SKM-1 (cell line): ENCODE results near the gene PTPRJ.

Experiments used
- DNase-seq: peaks from one replicate; lab custom pipeline; 2025; ENCODE audit not compliant: unreplicated experiment; lab: John Stamatoyannopoulos, UW

The PTPRJ gene

DNA sequence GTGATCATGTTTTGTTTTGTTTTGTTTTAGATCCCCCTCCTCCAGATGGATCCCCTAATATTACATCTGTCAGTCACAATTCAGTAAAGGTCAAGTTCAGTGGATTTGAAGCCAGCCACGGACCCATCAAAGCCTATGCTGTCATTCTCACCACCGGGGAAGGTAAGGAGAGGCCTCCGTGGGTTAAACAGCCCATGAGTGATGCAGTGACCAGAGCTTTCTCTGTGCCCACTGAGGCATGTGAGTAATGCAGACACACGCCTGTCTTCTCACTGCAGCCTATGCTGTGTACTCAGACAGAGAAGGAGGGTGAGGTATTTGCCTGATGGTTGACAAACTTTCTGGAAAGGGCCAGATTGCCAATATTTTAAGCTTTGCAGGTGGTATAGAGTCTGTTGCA is 162.5 kb downstream of the PTPRJ start:
- DNase-seq, result no peak

GRCh38 chr11:48148749-48149148 is 168.4 kb downstream of the PTPRJ start:
- no peak for DNase-seq

DNA sequence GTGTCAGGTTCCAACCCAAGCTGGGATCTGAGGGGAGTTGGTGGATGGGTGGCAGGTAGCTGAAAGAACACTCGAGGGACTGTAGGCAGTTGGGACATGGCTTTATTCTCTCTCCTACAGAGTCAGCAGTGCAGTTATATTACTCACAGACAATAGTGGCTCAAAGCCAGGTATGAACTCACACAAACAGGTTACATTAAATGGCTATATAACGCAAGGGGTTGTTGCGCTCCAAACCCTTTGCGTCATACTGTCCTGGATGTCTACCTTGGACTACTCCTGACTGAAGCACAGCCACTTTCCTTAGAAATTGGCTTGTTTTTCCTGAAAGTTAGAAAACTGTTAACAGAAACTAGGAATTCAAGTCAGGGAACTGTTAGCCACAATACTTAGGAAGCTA is 169.9 kb downstream of the PTPRJ start:
- DNase-seq, result no peak

DNA sequence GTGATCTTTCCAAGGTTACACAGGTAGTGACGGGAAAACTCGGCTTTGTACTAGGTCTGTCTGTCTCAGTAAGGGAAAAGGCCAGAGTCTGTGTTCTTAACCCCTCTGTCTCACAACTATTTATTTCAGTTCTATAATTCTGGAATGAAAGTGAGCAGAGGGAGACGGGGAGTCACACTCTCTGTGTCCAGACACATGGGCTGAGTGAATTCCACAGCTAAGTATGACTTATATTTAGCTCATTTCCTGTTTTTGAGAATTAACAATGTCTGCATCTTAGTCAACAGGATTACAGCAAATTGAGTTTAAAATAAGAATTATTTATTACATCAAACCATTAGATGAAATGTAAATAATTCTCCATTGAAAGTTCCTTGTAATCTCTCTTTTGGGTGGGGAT is 173.8 kb downstream of the PTPRJ start:
- no peak for DNase-seq

- no peak for DNase-seq
These were observed 181.9 kb downstream of the PTPRJ start for GRCh38 chr11:48161951-48162884.

GRCh38 chr11:48162885-48163268 is 182.5 kb downstream of the PTPRJ start:
- DNase-seq, result no peak

DNA sequence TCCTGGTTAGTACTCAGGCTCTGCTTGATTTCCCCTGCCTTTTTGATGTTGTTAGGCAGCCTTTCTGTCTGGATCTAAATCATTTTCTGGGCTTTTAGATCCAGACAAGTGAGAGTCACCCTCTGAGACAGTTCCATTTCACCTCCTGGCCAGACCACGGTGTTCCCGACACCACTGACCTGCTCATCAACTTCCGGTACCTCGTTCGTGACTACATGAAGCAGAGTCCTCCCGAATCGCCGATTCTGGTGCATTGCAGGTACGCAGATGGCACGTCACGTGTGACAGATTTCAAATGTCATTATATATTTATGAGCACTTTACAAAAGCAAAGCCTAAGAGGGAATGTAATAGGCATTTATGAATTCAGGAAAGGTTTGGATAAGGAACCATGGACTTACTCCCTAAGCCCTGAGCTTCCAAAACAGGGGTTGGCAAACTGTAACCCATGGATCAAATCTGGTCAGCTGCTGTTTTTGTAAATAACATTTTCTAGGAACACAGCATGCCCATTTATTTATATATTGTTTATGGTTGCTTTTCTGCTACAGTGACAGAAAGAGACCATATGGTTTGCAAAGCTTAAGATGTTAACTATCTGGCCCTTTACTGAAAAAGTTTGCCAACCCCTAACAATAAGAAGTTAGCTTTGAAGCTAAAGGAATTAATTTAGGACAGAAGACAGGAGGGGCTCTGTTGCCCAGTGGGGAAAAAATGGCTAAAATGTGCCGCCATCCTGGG is 183.2 kb downstream of the PTPRJ start:
- DNase-seq, result no peak

GRCh38 chr11:48164836-48165235 is 184.5 kb downstream of the PTPRJ start:
- DNase-seq, result no peak

- no peak for DNase-seq
These were observed 185.1 kb downstream of the PTPRJ start for GRCh38 chr11:48165426-48165825.

- no peak for DNase-seq
These were observed 187.0 kb downstream of the PTPRJ start for GRCh38 chr11:48167380-48167779.

GRCh38 chr11:48168815-48169214 is 188.5 kb downstream of the PTPRJ start:
- no peak for DNase-seq

DNA sequence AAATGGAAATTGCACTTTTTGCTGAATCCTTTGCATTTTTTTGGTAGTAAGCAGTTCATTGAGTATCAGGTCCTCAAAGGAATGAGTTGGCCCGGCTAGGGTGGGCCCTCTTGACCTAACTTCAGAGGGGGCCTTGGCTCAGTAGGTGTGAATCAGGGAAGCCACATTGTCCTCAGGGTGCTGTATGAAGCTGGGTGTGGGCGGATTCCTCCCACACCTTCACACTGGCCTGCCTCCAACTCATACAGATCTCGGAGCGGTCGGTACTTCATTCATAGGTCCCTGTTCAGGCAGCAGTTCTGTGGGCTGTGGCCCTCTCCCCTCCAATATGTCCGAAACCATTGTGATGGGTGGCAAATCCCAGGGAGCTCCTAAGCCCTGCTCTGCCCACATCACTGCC is 188.9 kb downstream of the PTPRJ start:
- no peak for DNase-seq

DNA sequence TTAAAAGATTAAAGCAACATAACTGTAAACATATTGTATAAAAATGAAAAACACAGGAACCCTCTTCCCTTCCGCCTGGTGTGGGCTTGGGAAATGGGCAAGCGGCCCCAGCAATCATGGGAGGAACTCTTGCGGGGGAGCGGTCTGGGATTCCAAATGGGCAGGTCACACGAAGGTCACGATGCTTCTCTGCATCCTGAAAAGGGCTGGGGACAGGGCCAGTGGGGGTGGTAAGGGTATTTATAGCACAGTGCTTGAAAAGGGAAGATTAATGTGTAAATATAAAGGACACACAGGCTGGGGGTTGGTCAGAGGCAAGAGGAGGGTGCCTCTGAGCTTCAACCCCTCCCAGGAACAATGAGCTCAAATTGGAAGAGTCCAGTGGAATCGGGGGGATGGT is 189.4 kb downstream of the PTPRJ start:
- no peak for DNase-seq

DNA sequence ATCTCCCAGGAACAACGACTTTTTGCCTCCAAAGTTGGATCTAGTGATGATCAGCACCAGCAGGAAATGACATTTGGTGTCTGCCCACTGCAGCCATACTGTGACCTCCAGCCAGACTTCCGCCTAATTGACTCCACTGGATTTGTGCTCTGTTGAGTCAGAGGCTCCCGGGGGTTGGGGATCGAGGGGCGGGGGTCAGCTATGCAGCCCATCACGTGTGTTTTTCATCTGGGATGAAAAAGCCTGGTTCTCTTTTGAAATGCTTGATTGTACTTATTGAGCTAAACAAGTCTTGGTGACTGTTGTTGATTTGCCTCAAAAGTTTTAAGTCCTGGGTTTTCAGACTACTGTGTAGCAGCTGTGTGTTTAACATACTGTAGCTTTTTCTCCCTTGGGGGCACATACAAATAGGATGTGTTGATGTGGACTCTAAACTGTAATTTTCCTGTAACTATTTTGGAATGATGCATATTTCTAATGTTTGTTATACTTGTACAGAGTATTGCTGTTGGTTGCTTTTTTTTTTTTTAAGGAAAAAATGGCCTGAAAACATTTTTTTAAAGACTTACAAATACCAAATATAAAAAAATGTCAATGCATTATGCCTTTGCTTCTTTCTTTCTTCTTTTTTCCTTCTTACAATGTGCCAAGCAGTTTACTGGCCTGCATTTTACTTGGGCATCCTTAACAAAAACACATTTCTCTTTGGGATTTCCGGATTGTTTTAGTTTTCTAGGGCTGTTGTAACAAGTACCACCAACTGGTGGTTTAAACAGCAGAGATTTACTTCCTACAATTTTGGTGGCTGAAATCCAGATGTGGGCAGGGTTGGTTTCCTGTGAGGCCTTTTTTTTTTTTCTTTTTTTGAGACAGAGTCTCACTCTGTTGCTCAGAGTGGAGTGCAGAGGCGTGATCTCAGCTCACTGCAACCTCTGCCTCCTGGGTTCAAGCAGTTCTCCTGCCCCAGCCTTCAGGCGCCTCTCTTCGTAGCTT is 190.2 kb downstream of the PTPRJ start:
- DNase-seq, result no peak

DNA sequence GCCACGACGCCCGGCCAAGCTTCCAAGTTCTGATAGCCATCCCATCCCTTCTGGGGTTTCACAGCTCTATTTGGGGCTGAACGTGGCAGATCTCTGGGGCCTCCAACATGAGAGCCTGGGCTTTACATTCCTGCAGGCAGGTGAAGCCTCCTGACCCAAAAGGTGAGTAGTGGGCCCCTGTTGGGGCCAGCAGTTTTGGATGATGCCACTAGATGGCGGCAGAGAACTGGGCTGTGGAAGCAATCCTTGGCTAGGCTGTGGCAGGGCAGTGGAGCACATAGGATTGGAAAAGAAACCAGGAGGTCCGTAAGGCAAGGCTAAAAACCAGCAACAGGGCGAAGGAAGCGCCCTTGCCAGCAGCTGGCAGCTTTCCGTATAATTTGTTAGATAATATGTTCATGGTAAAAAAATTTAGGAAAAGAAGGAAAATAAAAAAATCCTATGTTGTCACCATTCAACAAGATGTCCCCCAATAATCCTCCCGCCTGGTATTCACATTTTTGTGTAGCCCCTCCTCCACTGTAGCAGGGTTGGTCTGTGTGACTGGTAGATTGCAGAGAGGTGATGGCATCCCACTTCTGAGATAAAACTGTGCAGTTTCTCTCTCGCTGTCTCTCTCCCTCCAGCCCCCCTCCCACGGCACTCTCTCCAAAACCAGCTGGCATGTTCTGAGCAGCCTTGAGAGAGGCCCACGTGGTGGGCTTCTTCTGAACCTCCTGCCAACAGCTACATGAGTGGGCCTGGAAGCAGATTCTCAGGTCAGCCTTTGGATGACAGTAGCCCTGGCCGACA is 192.7 kb downstream of the PTPRJ start:
- peak; percentile 30 for DNase-seq

- DNase-seq, result no peak
These were observed 197.3 kb downstream of the PTPRJ start for GRCh38 chr11:48177661-48178060.

DNA sequence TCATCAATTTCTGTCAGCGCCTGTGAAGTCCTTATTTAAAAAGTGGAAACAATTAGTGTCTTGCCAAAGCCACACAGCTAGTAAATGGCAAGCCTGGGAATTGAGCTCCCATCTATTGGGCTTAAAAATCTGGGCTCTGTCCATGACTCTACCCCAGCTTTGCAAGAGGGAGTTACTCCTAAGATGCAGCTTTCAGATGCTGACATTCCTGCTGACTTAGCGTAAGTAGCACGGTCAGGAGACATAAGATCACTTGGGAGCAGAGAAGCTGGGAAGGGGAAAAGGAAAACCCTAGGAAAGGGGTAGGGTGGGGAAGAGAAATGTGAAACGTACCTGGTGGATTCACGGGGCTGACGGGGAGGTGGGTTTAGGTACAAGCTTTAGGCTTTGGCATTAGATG is 200.3 kb downstream of the PTPRJ start:
- no peak for DNase-seq

- DNase-seq, result no peak
These were observed 202.6 kb downstream of the PTPRJ start for GRCh38 chr11:48182860-48183526.

DNA sequence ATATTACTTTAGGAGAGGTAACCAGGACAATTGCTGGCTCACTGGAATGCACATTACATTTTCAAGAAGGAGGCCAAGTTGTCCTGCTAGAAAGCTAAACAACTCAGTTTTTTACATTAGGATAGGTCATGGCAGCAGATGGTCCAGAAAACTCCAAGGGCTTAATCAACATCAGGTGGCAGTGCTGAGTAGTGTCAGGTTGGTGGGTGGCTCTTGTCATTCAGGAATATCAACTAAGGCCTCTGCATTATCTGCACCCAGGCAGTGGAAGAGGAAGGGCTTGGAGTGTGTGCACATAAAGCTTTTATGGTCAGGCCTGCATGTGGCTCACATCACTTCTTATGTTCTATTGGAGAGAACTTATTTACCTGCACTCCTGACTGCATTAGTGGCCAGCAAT is 204.1 kb downstream of the PTPRJ start:
- DNase-seq, result no peak
